Activated CD8-positive, alpha-beta memory T cell treated with anti-CD3 and anti-CD28 coated beads for 48 hours (primary cell): Measurements from ENCODE around the gene CASKIN1.
"Not testable (repeated sequence)": the region's sequence is repeated elsewhere in the genome, so short reads cannot be mapped to it uniquely, and the experiment has no call there.

Source experiments
- DNase-seq, 3 experiments: peaks; one replicate each; pipeline ENCODE4 v3.0.0-alpha.2; 2020; ENCODE audit warnings: low read depth in 2 of 3, low spot score in 2 of 3

Gene CASKIN1

GRCh38 chr16:2143878-2144485 is 52.4 kb downstream of the CASKIN1 start:
- DNase-seq, result no peak

- DNase-seq, result no peak
These were observed 53.2 kb downstream of the CASKIN1 start for GRCh38 chr16:2142942-2143877.

DNA sequence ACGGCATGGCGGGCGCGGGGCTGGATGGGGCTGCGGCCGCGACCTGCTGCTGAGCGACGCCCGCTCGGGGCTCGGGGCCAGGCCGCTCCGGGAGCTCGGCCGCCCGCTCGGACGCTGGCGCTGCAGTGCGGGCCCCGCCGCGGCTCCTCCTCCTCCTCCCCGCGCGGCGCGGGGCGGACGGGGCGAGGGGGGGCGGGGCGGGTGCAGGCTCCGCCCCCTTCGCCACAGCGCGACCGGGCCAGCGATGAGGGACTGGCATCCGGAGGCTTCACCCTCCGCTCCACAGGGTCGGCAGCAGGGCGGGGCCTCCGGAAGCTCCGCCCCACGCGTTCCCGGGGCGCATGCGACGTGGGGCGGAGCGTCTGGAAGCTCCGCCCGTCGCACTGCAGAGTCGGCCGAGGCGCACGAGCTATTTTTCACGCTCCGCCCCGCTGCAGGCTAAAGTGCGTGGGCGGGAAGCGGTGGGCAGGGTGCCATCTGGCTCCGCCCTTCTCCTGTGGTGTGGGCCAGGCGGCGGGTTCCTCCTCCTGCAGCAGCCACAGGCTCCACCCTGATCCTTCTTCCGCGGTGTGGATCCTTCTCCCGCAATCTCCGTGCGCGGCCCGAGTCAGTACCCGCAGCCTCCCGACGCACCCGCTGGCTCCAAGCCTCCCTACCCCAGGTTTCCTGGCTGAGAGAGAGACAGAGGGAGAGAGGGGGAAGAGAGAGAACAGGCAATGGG is 60.5 kb downstream of the CASKIN1 start, which contains the start of gene PKD1:
Gene PKD1, minus strand, starts transcription at position 129 of the 721 bp plus-strand sequence. CDS start 209 bp downstream, outside the sequence.
- peak; percentile 95 to 98 (median 98) for DNase-seq

DNA sequence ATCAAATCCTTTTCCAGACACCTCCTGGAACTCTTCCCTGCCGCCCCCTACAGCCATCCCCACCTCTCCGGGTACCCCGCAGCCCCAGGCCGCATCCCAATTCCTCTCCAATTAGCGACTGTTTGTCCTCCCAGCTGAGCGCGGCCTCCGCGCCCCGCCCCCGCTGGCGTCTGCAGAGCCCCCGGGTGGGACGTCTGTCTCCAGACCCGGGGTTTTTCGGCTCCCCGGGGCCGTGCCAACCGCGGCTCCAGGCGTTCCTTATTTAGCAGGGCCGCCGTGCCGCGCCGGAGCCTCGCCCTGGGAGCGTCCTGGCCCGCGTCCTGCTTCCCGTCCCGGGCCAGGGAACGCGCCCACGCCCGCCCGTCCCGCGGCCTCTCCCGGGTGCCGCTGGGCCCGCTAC is 61.3 kb downstream of the CASKIN1 start:
- not testable (repeated sequence) for DNase-seq

DNA sequence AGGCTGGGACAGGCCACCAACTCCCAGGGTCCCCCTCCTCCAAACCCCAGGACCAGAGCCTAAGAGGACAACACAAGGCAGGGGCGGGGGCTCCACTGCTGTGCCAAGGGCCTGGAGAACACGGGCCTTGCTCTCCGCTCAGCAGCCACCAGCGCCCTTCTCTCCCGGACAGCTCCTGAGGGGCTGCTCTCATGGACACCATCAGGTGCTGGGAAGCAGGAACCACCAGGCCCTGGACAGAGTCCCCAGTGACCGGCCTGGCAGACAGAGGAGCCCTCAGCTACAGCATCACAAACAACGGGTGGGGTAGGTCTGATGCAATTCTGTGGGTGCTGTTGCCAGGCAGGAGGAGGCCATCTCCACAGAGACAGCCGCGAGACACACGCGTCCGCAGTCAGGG is 62.6 kb downstream of the CASKIN1 start:
- DNase-seq, result not testable (repeated sequence)

DNA sequence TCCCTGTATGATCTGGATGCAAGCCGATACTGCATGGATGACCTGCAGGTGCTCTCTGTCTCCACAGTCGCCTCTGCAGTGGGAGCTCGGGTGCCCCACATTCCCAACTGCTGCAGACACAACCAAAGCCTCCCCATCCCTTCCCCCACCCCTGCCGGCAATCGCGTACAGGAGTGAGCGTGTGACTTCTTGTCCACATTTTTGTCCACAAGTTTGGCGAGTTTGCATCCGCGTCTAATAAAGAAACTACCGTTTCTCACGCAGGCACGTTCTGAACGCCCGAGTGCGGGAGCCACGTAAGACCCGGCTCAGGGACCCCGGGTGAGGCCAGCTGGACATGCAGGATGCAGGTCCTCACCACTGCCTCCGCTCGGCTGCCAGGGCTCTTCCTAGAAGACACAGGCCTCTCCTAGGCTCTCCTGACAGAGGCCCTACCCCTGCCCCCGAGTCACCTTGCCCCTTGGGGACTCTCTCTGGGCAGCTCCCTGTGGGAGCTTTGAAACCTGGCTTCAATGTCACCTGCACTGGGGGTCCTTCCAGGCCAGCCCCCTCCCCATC is 66.4 kb downstream of the CASKIN1 start:
- not testable (repeated sequence) for DNase-seq

DNA sequence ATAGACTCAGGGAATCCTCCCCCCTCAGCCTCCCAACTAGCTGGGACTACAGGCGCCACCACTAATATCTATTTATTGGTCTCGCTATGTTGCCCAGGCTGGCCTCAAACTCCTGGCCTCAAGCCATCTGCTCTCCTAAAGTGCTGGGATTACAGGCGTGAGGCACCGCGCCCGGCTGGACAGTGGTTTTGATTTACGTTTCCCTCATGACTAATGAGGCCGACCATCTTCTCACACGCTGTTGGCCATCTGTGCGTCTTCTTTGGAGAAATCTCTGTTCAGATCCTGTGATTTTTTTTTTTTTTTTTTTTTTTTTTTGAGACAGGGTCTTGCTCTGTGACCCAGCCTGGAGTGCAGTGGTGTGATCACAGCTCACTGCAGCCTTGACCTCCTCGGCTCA is 67.2 kb downstream of the CASKIN1 start:
- DNase-seq, result not testable (repeated sequence)

GRCh38 chr16:2127630-2128280 is 68.7 kb downstream of the CASKIN1 start:
- DNase-seq, result not testable (repeated sequence)
